HG02798 (cell line): ENCODE results near the gene GNPDA1.

Experiments
- ATAC-seq: cut with Tn5 transposase; IDR thresholded peaks from one replicate; pipeline ENCODE4 v1.9.1; 2021; ENCODE audit warnings: mild to moderate bottlenecking; ENCODE audit not compliant: unreplicated experiment, poor library complexity

GNPDA1 gene

DNA sequence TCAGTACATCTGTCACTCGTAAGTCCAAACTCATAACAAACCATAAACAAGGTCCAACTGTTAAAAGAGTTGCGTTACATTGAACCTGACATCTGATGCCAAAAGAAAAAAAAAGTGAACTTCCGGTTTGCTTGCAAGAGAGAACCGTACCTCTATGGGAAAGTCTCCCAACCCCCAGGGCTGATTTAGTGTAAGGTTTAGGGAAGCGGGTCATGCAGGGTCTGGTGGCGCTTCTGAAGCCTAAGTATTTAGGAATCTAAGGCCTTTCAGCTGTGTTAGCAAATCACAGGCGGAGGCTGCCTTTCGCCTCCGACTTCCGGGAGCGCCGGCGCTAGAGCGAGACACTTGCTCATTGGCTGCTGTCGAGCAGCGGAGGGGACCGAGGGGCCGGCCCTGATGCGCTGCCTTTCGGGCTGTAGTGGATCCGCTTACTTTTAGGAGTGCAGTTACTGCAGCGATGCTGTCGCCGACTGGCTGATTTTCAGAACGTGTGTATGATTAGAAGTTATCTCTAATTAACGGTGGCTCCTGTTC is 12.0 kb upstream of the GNPDA1 start:
- peak; percentile 100 for ATAC-seq

DNA sequence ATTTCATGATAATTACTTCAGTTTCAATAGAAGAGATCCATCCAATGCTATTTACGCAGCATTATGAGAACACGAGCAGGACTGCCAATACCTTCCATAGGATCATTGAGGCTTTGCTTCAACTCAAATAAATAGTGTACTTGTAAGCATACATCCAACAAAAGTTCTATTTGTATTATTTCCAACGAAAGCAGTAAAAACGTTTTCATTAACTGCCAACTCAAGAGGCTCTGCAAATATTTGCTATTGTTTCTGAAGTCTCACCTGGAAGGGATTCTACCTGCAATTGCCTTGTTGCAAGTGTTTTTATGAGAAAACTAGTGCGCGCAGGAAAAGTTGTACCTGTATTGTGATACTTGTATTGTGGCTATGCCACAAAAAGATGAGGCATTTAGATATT is 11.0 kb upstream of the GNPDA1 start:
- no peak for ATAC-seq

DNA sequence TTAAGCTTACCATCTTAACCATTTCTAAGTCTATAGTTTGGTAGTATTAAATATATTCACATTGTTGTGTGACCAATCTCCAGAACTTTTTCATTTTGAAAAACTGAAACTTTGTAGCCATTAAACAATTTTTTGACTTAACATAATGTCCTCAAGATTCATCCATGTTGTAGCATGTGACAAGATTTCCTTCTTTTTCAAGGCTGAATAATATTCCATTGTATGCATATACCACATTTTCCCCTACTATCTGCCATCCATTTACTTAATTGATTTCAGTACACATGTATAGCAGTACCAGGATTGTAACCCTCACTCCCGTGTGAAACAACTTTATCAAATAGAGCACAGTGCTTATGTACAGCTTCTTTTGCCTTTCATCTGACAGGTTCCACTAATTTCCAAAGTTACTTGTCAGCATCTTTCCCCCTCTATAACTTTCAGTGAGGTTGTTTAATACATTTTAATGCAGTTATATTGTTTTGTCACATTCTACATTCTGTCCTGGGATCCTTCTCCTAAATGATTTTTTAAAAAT is 7.4 kb upstream of the GNPDA1 start:
- ATAC-seq, result no peak

GRCh38 chr5:142017832-142018427 is 5.1 kb upstream of the GNPDA1 start:
- ATAC-seq, result peak; percentile 47

DNA sequence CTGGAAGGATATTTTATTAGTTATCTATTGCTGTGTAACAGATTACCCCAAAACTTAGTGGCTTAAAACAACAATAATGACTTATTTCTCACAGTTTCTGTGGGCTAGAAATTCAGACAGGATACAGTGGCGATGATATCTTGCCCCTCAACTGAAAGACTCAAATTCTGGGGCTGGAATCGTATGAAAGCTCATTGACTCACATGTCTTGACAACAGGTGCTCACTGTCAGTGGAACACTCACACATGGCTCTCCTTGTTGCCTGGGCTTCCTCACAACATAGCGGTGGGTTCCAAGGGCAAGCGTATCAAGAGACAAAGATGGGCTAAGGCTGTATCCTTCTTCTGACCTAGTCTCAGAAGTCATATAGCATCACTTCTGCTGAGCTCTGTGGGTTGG is 3.7 kb upstream of the GNPDA1 start:
- ATAC-seq, result peak; percentile 17

DNA sequence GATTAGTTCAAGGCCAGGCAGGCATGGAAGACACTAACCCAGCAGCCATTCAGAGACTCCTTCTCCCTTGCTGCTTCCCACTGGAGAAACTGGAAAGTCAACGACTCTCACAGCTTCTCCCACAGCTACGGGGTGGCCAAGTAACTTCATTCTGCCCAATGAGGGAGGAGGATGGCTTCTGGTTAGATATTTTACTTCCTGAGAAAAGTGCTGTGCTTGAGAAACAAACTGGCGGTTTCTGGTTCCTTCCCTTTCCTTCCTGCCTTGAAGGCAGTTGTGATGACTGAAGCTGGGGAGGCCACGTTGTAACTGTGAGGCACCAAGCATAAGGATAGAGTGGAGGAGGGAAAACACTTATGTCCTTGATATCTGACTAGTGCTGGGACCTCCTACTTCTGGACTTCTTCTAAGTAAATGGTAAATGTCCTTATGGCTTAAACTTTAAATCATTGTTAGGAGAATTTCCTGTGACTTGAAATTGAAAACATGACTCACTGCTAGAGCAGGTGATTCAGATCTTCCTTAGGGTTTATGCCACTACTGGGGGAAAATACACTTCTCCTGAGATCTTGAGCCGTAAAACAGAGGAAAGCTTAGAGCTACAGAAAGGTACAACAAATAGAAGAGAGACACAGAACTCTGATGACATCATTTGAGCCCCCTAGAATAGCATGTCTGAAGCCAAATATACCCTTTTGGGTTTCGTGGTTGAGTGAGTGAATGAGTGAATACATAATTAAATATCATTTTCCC is 3.1 kb upstream of the GNPDA1 start:
- ATAC-seq, result peak; percentile 24

DNA sequence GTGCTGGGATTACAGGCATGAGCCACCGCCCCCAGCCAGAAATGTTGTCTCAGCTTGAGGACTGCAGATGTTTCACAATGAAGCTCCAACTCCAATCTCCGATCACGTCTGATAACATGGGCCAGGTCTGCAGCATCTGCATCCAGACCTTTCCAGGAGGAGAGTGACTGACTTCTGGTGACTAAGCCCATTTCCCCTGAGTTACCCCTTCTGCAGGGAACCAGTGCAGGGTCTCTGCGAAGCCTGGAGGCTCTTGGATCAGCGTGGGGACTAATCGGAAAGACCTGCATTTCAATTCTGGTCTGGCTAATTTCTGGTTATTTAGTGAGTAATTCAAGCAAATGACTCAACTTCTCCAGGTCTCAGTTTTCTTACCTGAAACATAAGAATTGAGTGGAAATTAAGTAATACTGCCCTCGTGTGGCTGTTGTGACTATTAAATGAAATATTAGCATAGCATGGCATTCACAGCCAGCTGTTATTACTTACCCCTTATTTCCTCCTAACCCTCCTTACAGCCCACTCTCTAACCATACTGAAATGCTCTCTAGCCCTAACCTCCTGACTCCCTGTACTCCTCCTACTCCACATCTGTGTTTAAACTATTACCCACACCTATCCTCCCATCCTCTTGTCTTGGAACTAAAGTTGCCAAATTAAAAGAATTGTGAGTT is 2.2 kb upstream of the GNPDA1 start:
- ATAC-seq, result peak; percentile 35

DNA sequence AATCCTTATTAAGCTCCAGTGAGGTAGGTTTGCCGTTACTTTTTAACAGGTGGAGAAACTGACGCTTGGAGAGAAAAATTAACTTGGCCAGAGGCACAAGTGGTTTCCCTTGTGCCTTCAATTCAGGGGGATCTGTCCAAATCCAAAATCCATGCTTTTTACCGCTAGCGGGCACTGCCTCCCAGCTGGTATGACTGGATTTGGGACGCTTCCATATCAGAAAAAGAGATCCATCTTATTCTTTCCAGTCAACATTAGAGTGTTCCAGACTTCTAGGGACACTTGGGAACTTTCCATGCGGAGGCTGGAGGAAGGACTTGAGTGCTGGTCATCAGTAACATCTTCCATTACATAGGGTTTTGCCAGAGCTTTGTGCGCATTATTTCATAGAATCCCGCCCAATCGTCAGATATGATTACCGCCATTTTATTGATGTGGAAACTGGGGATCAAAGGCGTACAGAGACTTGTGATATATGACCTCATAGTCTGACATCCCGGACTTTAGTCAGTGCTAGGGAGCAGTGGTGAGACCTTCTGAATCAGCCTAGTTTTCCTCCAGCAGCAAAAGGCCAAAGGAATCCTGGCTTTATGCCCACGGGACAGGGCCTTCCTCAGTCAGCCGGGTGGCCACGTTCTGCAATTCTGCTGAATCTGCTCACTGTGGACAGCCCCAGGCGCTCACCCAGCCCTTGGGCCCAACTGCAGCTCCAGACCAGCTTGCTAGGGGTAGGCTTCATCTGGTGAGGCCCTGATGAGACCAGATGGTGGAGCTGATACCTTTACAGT is 1.1 kb upstream of the GNPDA1 start:
- no peak for ATAC-seq

DNA sequence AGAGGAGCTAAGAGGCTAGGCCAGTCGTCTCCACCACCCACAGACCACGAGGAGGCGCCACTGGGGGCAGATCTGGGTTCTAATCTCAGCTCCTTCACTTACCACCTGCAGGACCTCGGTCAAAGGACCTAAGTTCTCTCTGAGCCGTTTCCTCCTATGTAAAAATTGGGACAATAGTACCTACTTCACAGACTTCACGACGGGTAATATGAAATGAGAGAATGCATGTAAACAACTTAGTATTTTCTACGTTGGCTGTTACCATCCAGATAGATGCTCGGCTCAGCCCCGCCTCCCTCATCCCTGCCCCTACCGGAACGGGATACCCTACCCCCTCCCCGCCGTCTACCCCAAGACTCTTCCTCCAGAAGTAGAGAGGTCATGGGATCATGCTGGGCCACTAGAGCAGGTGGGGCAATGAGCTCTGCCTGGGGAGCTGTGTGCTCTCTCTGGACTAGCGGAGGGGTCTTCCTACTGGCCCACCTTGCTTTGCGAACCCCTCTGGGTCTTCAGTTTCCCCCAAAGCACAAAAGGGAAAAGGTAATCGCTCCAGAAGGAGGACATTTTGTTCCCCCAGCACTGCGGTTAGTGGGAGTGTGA is 541 bp downstream of the GNPDA1 start:
- no peak for ATAC-seq

- ATAC-seq, result no peak
These were observed 1.1 kb downstream of the GNPDA1 start for GRCh38 chr5:142011572-142012185.

DNA sequence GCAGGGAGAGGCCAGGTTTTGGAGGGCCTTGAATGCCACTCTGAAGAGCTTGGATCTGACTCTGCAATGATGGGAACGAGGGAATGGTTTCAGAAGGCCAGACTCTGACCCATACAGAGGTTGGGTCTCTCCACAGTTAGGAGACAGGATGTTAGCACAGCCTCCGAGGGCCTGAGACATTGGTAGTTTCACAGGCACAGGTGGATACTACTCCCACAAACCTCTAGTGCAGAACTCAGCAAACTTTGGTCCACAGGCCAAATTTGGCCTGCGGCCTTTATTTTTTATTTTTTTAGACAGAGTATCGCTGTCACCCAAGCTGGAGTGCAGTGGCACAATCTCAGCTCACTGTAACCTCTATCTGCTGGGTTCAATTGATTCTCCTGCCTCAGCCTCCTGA is 2.9 kb downstream of the GNPDA1 start:
- ATAC-seq, result no peak

DNA sequence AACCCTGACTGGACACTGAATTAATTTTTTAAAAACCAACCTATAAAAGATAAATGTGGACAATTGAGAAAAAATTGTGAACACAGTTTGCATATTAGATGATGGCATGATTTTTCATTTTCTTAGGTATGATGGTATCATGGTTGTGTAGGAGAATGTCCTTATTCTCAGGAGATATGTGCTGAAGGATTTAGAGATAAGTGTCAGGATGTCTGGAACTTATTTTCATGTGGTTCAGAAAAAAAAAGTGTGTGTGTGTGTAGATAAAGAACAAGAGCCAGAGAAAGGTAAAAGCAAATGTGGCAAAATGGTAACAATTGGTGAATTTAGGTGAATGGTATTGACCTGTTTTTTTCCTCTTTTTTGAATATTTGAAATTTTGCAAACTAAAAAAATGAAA is 4.0 kb downstream of the GNPDA1 start:
- no peak for ATAC-seq

- ATAC-seq, result no peak
These were observed 5.6 kb downstream of the GNPDA1 start for GRCh38 chr5:142007237-142007544.

DNA sequence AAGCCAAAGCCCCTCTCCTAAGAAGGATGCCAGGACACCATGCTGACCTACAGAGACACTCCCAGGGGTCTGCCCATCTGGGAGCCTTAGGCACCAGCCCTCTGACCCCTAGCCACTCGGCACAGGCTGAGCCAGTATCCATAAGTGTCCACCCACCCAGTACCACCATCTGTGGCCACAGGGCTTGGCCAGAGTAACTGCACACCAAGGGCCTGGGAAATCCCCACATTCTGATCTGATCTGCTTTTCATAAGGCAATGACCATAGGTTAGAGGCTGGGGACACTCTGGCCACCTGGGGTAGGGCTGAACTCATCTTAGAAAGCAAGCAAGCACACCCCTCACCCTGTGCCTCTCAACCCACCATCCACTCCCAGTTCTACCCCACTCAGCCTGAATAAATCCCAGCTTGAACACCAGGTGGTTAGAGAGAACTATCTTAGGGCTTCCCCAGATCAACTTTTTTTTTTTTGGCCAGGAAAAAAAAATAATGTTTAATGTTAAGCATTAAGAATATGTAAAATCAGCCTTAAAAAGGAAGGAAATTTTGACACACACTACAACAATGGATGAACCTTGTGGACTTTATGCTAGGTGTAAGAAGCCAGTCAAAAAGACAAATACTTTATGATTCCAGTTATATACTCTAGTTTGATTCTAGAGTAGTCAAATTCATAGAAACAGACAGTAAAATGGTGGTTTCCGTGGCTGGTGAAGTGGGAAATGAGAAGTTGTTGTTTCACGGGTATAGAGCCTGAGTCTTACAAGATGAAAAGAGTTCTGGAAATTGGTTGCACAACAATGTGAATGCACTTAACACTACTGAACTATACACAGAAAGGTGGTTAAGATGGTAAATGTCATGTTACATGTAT is 6.2 kb downstream of the GNPDA1 start:
- ATAC-seq, result peak; percentile 48

- ATAC-seq, result no peak
These were observed 9.5 kb downstream of the GNPDA1 start for GRCh38 chr5:142003266-142003800.

- ATAC-seq, result no peak
These were observed 11.9 kb downstream of the GNPDA1 start for GRCh38 chr5:142000704-142001484.

GRCh38 chr5:142000173-142000572 is 12.7 kb downstream of the GNPDA1 start:
- no peak for ATAC-seq
